Measurements from ENCODE around the gene S100A7A.

S100A7A gene

GRCh38 chr1:153429266-153430165, 13.2 kb downstream of the S100A7A start:
- CTCF ChIA-PET: interaction anchor here (0.5 to 1.4 kb wide), 2 partner anchors 48 to 399 kb away, joined by 3 read pairs; no protein-coding TSS in a partner anchor

More at GRCh38 chr1:153429266-153430165, 13.2 kb downstream of the S100A7A start:
- Histone ChIP-seq H3K36me3 (ENCODE audit: control insufficient read depth in 2 of 2, insufficient read depth in 1 of 2, low read length in 2 of 2) (no peaks in the 10 kb centered on the region), H3K27ac (ENCODE audit: extremely low read depth, low read depth, low read length) (no peak overlapping the region), H3K9me3 (ENCODE audit: control insufficient read depth, insufficient read depth, low read depth, low read length) (no peaks in the 10 kb centered on the region), H3K4me1 (ENCODE audit: control insufficient read depth, insufficient read depth, low read length) (no peaks in the 10 kb centered on the region), H3K4me3 (ENCODE audit: low read depth, low read length) (no peak overlapping the region)
- no peak for TF ChIP-seq ZNF548 (tag by site-specific recombination; IDR thresholded peaks at IDR 0.05)
- TF ChIP-seq ZBTB20 (tag by site-specific recombination; IDR thresholded peaks at IDR 0.05): no peak
- TF ChIP-seq PRDM2 (tag by site-specific recombination; IDR thresholded peaks at IDR 0.05; ENCODE audit: borderline replicate concordance): no peak
- no peak for TF ChIP-seq ZNF639 (tag by site-specific recombination; IDR thresholded peaks at IDR 0.05)
- no peak for TF ChIP-seq INSM2 (tag by site-specific recombination; IDR thresholded peaks at IDR 0.05)
- no peak for TF ChIP-seq ZBTB49 (tag by site-specific recombination; IDR thresholded peaks at IDR 0.05; ENCODE audit: low read depth)
- no peak for TF ChIP-seq MEIS1 (CRISPR knock-in tag; IDR thresholded peaks at IDR 0.05; ENCODE audit: borderline replicate concordance)
- no peak for TF ChIP-seq KLF10 (tag by site-specific recombination; IDR thresholded peaks at IDR 0.05)
- no peak for TF ChIP-seq ZNF830 (tag by site-specific recombination; IDR thresholded peaks at IDR 0.05; ENCODE audit: low read depth)
- no peak for TF ChIP-seq ZNF530 (tag by site-specific recombination; IDR thresholded peaks at IDR 0.05; ENCODE audit: low read depth)
- no peak for TF ChIP-seq ZNF23 (tag by site-specific recombination; IDR thresholded peaks at IDR 0.05; ENCODE audit: borderline replicate concordance)
- TF ChIP-seq ZNF791 (tag by site-specific recombination; IDR thresholded peaks at IDR 0.05): no peak
- POLR2A ChIA-PET: no interaction called here

Data from HEK293 (cell line).